Right kidney (tissue), 1 donor: ENCODE results near the gene ANK3.

Experiments used
- DNase-seq: peaks from one replicate; pipeline ENCODE4 v3.0.0-alpha.2; 2016

The ANK3 gene

GRCh38 chr10:60139290-60139689 is 250.4 kb downstream of the ANK3 start:
- DNase-seq, result no peak

DNA sequence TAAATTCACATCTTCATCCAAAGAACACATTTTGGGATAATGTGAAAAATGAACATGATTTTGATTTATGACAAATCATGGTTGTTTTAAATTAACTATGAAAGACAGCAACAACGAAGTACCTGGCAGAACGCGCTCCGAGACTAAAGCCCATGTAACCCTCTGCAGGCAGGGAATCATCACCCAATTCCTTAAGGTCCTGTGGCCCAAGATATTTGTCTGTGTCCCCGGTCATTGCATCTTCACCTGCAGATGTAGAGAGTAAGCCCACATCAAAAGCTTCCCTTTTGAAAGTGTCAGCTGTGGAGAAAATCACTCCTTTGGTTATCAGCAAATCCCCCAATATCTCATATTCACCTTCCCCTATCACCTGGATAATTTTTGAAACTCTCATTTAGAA is 250.8 kb downstream of the ANK3 start:
- no peak for DNase-seq

DNA sequence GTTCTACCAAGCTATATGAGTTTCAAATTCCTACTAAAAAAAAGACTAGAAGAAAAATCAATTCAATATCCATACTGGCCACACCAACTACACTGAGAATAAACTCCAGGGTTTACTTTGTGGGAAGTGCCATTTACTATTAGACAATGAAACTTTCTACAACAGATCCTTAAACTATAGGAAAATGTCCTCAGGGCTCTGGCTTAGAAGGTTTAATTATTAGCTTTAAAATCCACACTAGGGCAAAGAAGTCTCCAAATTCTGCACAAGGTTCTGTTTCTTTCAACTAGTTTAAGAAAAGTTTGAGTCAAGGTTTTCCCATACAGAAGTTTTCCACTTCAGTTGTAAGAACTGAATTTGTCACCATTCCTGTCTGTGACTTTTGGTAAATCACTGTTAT is 251.6 kb downstream of the ANK3 start:
- DNase-seq, result no peak

DNA sequence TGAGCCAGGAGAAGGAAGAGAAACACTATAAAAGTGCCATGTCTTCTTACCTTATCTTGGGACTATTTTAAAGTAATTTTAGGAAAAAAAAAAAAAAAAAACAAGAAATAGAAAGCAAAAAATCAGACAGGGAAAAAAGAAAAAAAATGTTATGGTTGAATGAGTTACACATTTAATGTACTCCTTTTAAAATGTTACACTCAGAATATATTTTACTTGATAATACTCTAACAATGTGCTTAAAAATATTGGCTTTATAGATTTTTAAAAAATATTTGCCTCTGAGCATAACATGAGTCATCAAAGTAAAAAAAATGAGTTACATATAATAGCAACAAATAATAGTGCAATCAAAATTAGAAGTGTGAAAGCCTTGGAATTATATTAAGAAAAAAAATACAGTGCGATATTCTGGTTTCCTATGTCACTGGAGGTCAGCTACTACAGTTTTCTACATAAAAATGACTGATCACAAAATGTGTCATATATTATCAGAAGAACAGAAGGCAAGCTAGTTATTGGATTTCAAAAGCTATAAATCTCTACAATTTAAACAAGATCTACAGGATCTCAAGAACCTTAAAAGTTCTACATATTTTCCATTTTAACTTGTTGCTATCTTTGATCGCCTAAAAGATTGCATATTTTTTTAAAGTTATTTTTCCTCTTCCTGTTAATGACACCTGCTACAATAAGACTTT is 252.2 kb downstream of the ANK3 start:
- DNase-seq, result no peak

- no peak for DNase-seq
Measured at GRCh38 chr10:60135020-60135419, 254.7 kb downstream of the ANK3 start.

- DNase-seq, result no peak
Measured at GRCh38 chr10:60134548-60134947, 255.1 kb downstream of the ANK3 start.

GRCh38 chr10:60130130-60130579 is 259.5 kb downstream of the ANK3 start:
- DNase-seq, result no peak

DNA sequence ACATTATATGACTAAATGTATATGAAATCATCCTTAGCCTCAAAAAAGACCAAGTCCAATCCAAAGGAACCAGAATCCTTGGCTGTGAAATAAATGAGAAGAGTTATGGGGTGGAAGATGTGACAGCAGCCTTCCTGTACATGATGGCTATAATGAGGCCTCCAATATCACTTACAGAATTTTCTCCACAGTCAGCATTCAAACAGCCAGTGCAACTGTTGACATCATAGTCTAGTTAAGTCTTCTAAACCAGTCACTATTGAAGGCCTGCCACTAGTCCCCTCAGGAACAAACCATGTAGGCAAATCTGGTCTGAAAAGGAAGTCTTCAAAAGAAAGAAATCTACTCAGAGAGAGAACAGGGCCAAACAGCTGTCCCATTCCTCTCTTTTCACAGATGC is 263.8 kb downstream of the ANK3 start:
- DNase-seq, result no peak

- no peak for DNase-seq
Measured at GRCh38 chr10:60124536-60124935, 265.1 kb downstream of the ANK3 start.

- DNase-seq, result no peak
Measured at GRCh38 chr10:60123668-60124067, 266.0 kb downstream of the ANK3 start.

DNA sequence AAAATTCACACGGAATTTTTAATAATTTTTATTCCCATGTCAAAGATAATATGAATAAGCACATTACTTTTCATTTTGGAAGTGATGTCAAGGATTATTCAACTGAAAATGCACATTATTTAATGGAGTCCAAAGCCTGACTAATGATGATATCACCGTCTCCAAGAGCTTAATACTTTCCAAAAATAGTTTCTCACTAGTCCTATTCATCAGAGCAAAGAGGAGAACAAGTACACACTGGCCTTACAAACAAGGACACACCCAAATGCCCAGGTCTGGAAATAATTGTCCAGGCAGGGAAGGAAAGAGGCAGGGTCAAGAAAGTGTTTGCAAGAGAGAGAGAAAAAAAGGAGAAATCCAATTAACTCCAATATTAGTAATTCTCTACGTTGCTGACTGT is 266.5 kb downstream of the ANK3 start:
- DNase-seq, result no peak

GRCh38 chr10:60122190-60122589 is 267.5 kb downstream of the ANK3 start:
- DNase-seq, result no peak

- DNase-seq, result peak; percentile 16
Measured at GRCh38 chr10:60114765-60115586, 274.7 kb downstream of the ANK3 start.

GRCh38 chr10:60110739-60111138 is 278.9 kb downstream of the ANK3 start:
- no peak for DNase-seq

DNA sequence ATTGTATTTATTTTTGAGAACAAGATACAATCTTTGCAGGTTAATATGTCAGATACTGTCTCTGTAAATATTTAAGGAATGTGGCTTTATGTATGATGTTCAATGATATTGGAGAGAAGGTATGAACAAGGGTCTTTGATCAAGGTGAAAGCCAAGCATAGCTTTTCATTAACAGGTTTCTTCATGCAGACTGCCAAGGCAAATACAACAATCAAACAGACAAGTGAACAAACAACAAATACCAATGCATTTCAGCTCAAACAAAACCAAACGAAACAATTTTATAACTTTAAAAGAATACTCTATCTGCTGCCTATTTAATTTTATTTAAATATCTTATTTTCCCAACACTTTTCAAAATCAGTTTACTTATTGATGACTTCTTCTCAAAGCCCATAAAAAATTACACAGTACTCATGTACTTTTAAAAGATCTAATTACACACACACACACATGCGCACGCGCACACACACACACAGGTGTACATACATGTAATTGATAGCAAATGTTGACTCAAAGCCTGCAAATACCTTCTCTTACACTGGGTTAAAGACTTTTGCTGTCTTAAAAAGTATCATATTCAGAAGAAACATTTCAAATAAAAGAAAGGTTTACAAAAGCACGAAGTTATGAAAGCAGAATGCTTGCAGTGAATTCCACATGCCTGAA is 282.2 kb downstream of the ANK3 start:
- no peak for DNase-seq

DNA sequence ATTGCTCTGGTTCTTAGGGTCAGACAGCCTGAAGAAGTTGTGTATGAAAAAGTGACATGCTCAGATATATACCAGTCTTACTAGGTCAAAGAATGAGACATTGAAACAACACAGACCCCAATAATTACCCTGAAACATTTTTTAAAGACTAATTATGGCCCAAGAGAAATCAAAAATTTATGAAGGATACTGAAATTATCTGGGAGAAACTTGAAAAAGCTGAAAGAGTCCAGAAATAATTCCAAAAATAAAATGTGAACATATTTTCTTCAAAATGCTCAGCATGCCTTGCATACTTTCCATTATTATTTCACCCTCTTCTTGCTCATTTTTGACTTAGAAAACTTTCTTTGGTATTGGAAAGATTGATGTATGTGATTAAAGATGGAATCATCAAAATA is 284.4 kb downstream of the ANK3 start:
- no peak for DNase-seq

- DNase-seq, result no peak
Measured at GRCh38 chr10:60101821-60102220, 287.9 kb downstream of the ANK3 start.

GRCh38 chr10:60099998-60100747 is 289.5 kb downstream of the ANK3 start:
- no peak for DNase-seq

DNA sequence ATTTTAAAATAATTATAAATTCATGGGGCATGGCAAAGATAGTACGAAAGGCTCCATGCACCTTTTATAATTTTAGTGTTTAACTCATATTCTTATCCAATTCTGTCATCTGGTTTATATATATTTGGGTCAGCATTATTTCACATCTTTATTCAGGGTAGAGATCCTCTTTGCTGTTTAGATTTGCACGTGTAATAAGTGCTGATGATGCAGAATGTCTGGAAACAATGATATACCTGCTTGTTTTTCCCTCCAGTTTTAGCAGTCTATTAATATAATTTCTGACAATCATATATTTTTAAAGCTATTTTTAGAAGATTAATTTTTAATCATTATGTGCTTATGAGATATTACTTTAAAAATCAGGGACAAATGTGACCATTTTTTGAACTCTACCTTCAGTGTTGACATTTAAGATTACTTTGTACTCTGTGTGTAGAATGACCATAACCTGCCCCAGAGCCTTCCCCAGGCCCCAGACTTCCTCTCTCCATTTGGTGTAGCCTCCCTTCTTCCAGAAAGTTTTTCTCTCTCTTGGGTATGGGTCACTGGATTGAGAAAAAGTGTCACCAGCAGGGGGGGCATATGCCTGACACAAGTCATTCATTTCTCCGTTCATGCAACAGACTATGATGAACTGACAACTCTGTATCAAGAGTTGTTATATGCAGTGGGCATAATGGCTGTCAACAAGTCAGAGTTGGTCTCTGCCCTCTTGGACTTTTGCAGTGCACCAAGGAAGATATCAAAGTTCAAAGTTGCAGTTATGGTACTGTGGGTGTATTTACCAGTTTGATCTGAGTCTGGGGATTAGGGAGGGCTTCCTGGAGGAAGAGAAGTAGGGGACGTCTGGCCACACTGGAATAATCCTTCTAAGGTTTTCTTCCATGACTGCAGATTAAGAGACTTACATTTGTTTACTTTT is 290.7 kb downstream of the ANK3 start:
- no peak for DNase-seq

DNA sequence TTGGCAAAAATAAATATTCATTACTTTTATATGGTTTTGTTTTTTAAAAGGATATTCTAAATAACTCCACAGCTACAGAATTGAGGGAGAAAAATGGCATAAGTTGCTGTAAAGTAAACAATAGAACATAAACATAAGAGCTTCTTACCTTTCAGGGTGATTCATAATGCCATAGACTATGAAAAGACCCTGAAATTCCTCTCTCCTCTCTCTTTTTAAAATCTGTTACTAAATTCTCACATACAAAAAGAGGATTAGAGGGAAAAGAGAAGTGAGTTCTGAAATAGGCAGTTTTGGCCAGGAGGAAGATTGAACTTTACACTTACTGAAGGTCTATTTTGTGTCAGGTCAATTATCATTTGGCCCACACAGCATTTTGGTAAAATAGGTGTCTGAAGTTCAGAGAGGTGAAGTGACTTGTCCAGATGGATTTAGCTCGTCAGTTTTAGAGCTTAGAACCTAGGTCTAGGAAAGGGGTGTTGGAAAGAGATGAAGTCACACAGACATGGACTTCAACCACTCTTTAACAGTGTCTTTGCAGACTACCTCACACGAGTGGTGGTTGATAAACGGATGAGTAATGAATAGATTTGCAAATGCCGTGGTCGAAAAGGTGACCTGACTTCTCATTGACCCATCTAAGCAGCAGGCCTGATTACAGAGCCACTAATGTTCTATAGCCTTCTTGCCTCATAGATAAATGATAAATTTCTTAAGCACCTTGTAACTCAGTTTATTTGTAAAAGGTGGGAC is 292.7 kb downstream of the ANK3 start:
- DNase-seq, result no peak

DNA sequence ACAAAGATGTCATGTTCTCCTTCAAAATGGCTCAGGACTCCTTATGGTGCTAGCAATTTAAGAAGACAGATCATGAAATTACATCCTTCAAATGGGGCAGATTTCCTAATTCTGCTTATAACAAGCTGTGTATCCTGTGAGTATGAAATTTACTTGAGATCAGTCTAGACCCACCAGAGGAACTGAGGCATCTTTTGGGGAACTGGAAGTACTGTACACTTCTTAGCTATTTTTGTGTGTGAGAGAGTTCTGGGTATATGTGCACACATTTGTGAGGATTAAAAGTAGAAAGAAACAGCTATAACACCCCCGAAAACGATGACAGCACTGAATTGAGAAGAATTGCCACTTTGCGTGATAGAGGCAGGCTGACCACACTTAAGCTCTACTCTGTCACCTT is 296.4 kb downstream of the ANK3 start:
- DNase-seq, result no peak
